Measurements from ENCODE around the gene PTGFRN.

The PTGFRN gene

GRCh38 chr1:117032266-117032665 is 122.5 kb downstream of the PTGFRN start:
- Histone ChIP-seq H3K4me3 (ENCODE audit: control insufficient read depth in 1 of 7, extremely low read depth in 1 of 7, insufficient read depth in 4 of 7, low read depth in 2 of 7, low read length in 6 of 7) (no peak overlapping the region), H3K36me3 (ENCODE audit: control insufficient read depth in 4 of 4, insufficient read depth in 4 of 4, low read length in 3 of 4) (no peaks in the 10 kb centered on the region), H3K27me3 (replicated peaks in 2 of 5; ENCODE audit: control insufficient read depth in 4 of 5, insufficient read depth in 5 of 5, low read length in 4 of 5) (no peaks in the 10 kb centered on the region), H3K4me1 (ENCODE audit: control extremely low read depth in 1 of 4, control insufficient read depth in 4 of 4, insufficient read depth in 4 of 4, low read length in 3 of 4) (no peaks in the 10 kb centered on the region), H3K9me3 (ENCODE audit: control extremely low read depth in 1 of 5, control insufficient read depth in 4 of 5, insufficient read depth in 2 of 5, low read depth in 1 of 5, low read length in 4 of 5) (no peaks in the 10 kb centered on the region), H3K27ac (ENCODE audit: insufficient read depth in 1 of 2, low read depth in 1 of 2, low read length in 2 of 2, poor library complexity in 1 of 2, severe bottlenecking in 2 of 2) (no peak overlapping the region)
- ChIA-PET POLR2A (no interaction called here), CTCF (no interaction called here)
- DNase-seq, result no peak
- no CpG with 5 or more reads among the region's 3 CpGs for WGBS (ENCODE audit: insufficient coverage)

DNA sequence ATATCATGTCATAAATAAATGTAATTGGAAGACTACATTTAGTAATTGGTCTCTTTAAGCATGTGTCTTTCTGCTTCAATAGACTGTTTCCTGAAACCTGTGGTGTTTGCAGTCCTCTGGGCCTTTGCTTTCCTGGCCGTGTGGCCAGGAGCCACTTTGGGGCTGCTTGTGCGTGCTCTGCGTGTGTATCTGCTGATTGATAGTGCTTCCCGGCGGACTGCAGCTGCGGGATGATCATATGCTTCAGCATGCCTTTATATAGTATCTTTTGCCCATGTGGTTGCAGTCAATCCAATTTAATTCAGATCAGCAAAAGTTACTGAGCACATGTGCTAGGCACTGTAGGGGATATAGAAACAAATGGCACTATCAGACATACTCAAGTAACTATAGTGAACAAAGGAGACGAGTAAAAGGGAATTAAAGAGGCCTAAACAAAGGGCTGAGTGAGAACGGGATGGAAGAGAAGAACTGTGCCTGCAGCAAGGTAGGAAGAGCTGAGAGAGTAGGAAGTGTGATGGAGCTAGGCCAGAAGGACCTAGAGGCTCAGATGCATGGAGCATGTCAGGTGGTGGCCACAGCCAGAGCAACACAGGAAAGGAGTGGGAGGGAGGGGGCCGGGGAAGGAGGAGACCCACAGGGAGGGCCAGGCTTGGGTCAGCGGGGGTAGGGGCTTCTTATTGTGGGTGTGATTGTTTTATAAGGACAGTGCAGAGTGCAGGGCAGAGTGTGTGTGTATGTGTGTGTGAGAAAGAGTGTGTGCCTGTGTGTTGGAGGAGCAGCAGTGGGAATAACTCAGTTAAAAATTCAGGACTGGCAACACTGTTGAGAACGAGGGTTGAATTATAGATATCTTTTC is 123.2 kb downstream of the PTGFRN start:
- POLR2A ChIA-PET, result no interaction called here
- no peaks in the 10 kb centered on the region for H3K36me3 ChIP-seq (ENCODE audit: control insufficient read depth in 4 of 4, insufficient read depth in 4 of 4, low read length in 3 of 4)
- H3K9me3 ChIP-seq (ENCODE audit: control extremely low read depth in 1 of 5, control insufficient read depth in 4 of 5, insufficient read depth in 2 of 5, low read depth in 1 of 5, low read length in 4 of 5), result no peaks in the 10 kb centered on the region

GRCh38 chr1:117033772-117034171 is 124.1 kb downstream of the PTGFRN start:
- H3K4me3 ChIP-seq (ENCODE audit: control insufficient read depth in 1 of 7, extremely low read depth in 1 of 7, insufficient read depth in 4 of 7, low read depth in 2 of 7, low read length in 6 of 7), result no peak overlapping the region
- H3K27me3 ChIP-seq (replicated peaks in 2 of 5; ENCODE audit: control insufficient read depth in 4 of 5, insufficient read depth in 5 of 5, low read length in 4 of 5), result no peaks in the 10 kb centered on the region
- ChIA-PET POLR2A (no interaction called here), CTCF (no interaction called here)
- H3K4me1 ChIP-seq (ENCODE audit: control extremely low read depth in 1 of 4, control insufficient read depth in 4 of 4, insufficient read depth in 4 of 4, low read length in 3 of 4), result no peaks in the 10 kb centered on the region
- no peaks in the 10 kb centered on the region for H3K36me3 ChIP-seq (ENCODE audit: control insufficient read depth in 4 of 4, insufficient read depth in 4 of 4, low read length in 3 of 4)
- no peaks in the 10 kb centered on the region for H3K9me3 ChIP-seq (ENCODE audit: control extremely low read depth in 1 of 5, control insufficient read depth in 4 of 5, insufficient read depth in 2 of 5, low read depth in 1 of 5, low read length in 4 of 5)
- 94% methylated on average over 6 of the region's 7 CpGs for WGBS (ENCODE audit: insufficient coverage)
- no peak overlapping the region for H3K27ac ChIP-seq (ENCODE audit: insufficient read depth in 1 of 2, low read depth in 1 of 2, low read length in 2 of 2, poor library complexity in 1 of 2, severe bottlenecking in 2 of 2)
- no peak for DNase-seq

More for the DNA sequence above, 123.2 kb downstream of the PTGFRN start:
- CTCF ChIA-PET, result no interaction called here
- H3K27me3 ChIP-seq (replicated peaks in 2 of 5; ENCODE audit: control insufficient read depth in 4 of 5, insufficient read depth in 5 of 5, low read length in 4 of 5), result no peaks in the 10 kb centered on the region
- no peak for DNase-seq
- WGBS (ENCODE audit: insufficient coverage), result 95% methylated on average over 10 of the region's 11 CpGs
- no peak overlapping the region for H3K4me3 ChIP-seq (ENCODE audit: control insufficient read depth in 1 of 7, extremely low read depth in 1 of 7, insufficient read depth in 4 of 7, low read depth in 2 of 7, low read length in 6 of 7)
- H3K27ac ChIP-seq (ENCODE audit: insufficient read depth in 1 of 2, low read depth in 1 of 2, low read length in 2 of 2, poor library complexity in 1 of 2, severe bottlenecking in 2 of 2), result no peak overlapping the region
- H3K4me1 ChIP-seq (ENCODE audit: control extremely low read depth in 1 of 4, control insufficient read depth in 4 of 4, insufficient read depth in 4 of 4, low read length in 3 of 4), result no peaks in the 10 kb centered on the region

DNA sequence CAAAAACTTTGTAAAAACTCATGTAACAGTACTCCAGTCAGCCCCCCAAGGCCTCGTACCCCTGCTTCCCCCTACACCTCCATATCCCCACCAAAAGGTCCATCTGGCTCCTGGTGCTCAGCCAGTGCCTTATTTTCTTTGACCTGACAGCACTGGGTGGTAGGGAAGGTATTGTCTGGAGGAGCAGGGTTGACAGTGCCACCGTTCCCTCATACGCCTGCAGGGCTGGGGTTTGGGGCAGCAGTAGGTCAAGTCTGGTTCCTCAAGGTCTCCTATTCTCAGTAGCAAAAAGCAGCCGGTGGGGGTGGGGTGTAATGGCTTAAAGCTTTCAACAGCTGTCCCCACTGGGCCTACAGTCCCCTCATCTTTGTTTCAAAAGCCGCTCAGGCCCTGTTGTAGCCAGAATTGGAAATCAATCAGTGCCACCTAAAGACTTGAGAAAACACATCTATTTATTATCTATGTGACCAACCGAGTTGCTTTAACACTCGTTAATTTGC is 125.1 kb downstream of the PTGFRN start:
- H3K27ac ChIP-seq (ENCODE audit: insufficient read depth in 1 of 2, low read depth in 1 of 2, low read length in 2 of 2, poor library complexity in 1 of 2, severe bottlenecking in 2 of 2), result no peak overlapping the region
- WGBS (ENCODE audit: insufficient coverage), result 96% methylated on average over 4 of the region's 7 CpGs
- H3K27me3 ChIP-seq (replicated peaks in 2 of 5; ENCODE audit: control insufficient read depth in 4 of 5, insufficient read depth in 5 of 5, low read length in 4 of 5), result no peaks in the 10 kb centered on the region
- ChIA-PET POLR2A (no interaction called here), CTCF (no interaction called here)
- no peak for DNase-seq
- no peak overlapping the region for H3K4me3 ChIP-seq (ENCODE audit: control insufficient read depth in 1 of 7, extremely low read depth in 1 of 7, insufficient read depth in 4 of 7, low read depth in 2 of 7, low read length in 6 of 7)
- H3K36me3 ChIP-seq (ENCODE audit: control insufficient read depth in 4 of 4, insufficient read depth in 4 of 4, low read length in 3 of 4), result no peaks in the 10 kb centered on the region
- H3K4me1 ChIP-seq (ENCODE audit: control extremely low read depth in 1 of 4, control insufficient read depth in 4 of 4, insufficient read depth in 4 of 4, low read length in 3 of 4), result no peaks in the 10 kb centered on the region
- no peaks in the 10 kb centered on the region for H3K9me3 ChIP-seq (ENCODE audit: control extremely low read depth in 1 of 5, control insufficient read depth in 4 of 5, insufficient read depth in 2 of 5, low read depth in 1 of 5, low read length in 4 of 5)

DNA sequence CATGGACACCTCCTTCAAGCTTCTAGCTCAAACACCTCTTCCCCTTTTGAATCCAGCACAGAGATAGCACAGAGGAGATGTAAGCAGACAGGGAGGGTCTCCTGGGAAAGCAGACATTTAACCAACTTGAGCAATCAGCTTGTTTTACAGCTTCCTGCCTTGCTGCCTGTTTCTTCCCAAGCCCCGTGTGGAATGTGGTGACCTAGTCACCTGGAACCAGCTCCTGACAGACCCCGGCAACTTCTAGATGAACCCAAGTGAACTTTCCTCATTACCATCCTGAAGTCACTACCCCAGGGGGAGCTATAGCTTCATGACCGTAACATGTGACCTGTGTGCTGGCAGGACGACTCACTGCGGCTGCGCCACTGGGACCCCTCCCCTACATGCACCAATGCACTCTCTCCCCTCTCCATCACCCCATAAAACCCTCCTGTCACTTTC is 126.3 kb downstream of the PTGFRN start:
- Histone ChIP-seq H3K27me3 (replicated peaks in 2 of 5; ENCODE audit: control insufficient read depth in 4 of 5, insufficient read depth in 5 of 5, low read length in 4 of 5) (no peaks in the 10 kb centered on the region), H3K36me3 (ENCODE audit: control insufficient read depth in 4 of 4, insufficient read depth in 4 of 4, low read length in 3 of 4) (no peaks in the 10 kb centered on the region), H3K4me1 (ENCODE audit: control extremely low read depth in 1 of 4, control insufficient read depth in 4 of 4, insufficient read depth in 4 of 4, low read length in 3 of 4) (no peaks in the 10 kb centered on the region), H3K4me3 (ENCODE audit: control insufficient read depth in 1 of 7, extremely low read depth in 1 of 7, insufficient read depth in 4 of 7, low read depth in 2 of 7, low read length in 6 of 7) (no peak overlapping the region), H3K27ac (ENCODE audit: insufficient read depth in 1 of 2, low read depth in 1 of 2, low read length in 2 of 2, poor library complexity in 1 of 2, severe bottlenecking in 2 of 2) (no peak overlapping the region), H3K9me3 (ENCODE audit: control extremely low read depth in 1 of 5, control insufficient read depth in 4 of 5, insufficient read depth in 2 of 5, low read depth in 1 of 5, low read length in 4 of 5) (no peaks in the 10 kb centered on the region)
- ChIA-PET CTCF (interaction anchor here (1.0 kb wide), 1 partner anchor 299 kb away, joined by 3 read pairs; no protein-coding TSS in a partner anchor), POLR2A (interaction anchor here (0.6 kb wide), 1 partner anchor 14 kb away, joined by 3 read pairs; no protein-coding TSS in a partner anchor)
- DNase-seq, result no peak
- 83% methylated on average over 5 of the region's 6 CpGs for WGBS (ENCODE audit: insufficient coverage)

GRCh38 chr1:117037802-117038201 is 128.1 kb downstream of the PTGFRN start:
- H3K9me3 ChIP-seq (ENCODE audit: control extremely low read depth in 1 of 5, control insufficient read depth in 4 of 5, insufficient read depth in 2 of 5, low read depth in 1 of 5, low read length in 4 of 5), result peaks cover 0 to 4% (median 0%) of the 10 kb centered on the region in 5 experiments
- H3K27ac ChIP-seq (ENCODE audit: insufficient read depth in 1 of 2, low read depth in 1 of 2, low read length in 2 of 2, poor library complexity in 1 of 2, severe bottlenecking in 2 of 2), result no peak overlapping the region
- CTCF ChIA-PET, result interaction anchor here (0.6 kb wide), 1 partner anchor 325 kb away, joined by 3 read pairs; no protein-coding TSS in a partner anchor
- DNase-seq, result no peak
- no peaks in the 10 kb centered on the region for H3K4me1 ChIP-seq (ENCODE audit: control extremely low read depth in 1 of 4, control insufficient read depth in 4 of 4, insufficient read depth in 4 of 4, low read length in 3 of 4)
- H3K4me3 ChIP-seq (ENCODE audit: control insufficient read depth in 1 of 7, extremely low read depth in 1 of 7, insufficient read depth in 4 of 7, low read depth in 2 of 7, low read length in 6 of 7), result no peak overlapping the region
- WGBS (ENCODE audit: insufficient coverage), result no CpG with 5 or more reads among the region's 1 CpG
- H3K36me3 ChIP-seq (ENCODE audit: control insufficient read depth in 4 of 4, insufficient read depth in 4 of 4, low read length in 3 of 4), result no peaks in the 10 kb centered on the region
- POLR2A ChIA-PET, result no interaction called here
- H3K27me3 ChIP-seq (replicated peaks in 2 of 5; ENCODE audit: control insufficient read depth in 4 of 5, insufficient read depth in 5 of 5, low read length in 4 of 5), result no peaks in the 10 kb centered on the region

GRCh38 chr1:117038236-117038635 is 128.5 kb downstream of the PTGFRN start:
- DNase-seq, result no peak
- POLR2A ChIA-PET, result no interaction called here
- H3K27ac ChIP-seq (ENCODE audit: insufficient read depth in 1 of 2, low read depth in 1 of 2, low read length in 2 of 2, poor library complexity in 1 of 2, severe bottlenecking in 2 of 2), result no peak overlapping the region
- 92% methylated on average over 5 of the region's 6 CpGs for WGBS (ENCODE audit: insufficient coverage)
- CTCF ChIA-PET, result no interaction called here
- peaks cover 0 to 4% (median 0%) of the 10 kb centered on the region in 5 experiments for H3K9me3 ChIP-seq (ENCODE audit: control extremely low read depth in 1 of 5, control insufficient read depth in 4 of 5, insufficient read depth in 2 of 5, low read depth in 1 of 5, low read length in 4 of 5)
- H3K4me1 ChIP-seq (ENCODE audit: control extremely low read depth in 1 of 4, control insufficient read depth in 4 of 4, insufficient read depth in 4 of 4, low read length in 3 of 4), result no peaks in the 10 kb centered on the region
- no peaks in the 10 kb centered on the region for H3K36me3 ChIP-seq (ENCODE audit: control insufficient read depth in 4 of 4, insufficient read depth in 4 of 4, low read length in 3 of 4)
- no peak overlapping the region for H3K4me3 ChIP-seq (ENCODE audit: control insufficient read depth in 1 of 7, extremely low read depth in 1 of 7, insufficient read depth in 4 of 7, low read depth in 2 of 7, low read length in 6 of 7)
- H3K27me3 ChIP-seq (replicated peaks in 2 of 5; ENCODE audit: control insufficient read depth in 4 of 5, insufficient read depth in 5 of 5, low read length in 4 of 5), result no peaks in the 10 kb centered on the region

Data from common myeloid progenitor, CD34-positive (primary cell).